Type B pancreatic cell (in vitro differentiated cells): ENCODE results near the gene TADA2B. TPM values are rescaled to one million over a fixed set of nuclear protein-coding genes. Genes with fewer than 3 reads are reported as not detected.

Experiments
- DNase-seq: peaks from one replicate; pipeline ENCODE4 v3.0.0; 2021; ENCODE audit warnings: mixed read lengths; ENCODE audit not compliant: unreplicated experiment; ENCODE audit errors: extremely low spot score
- H3K27ac Mint-ChIP-seq: 2 replicates; pipeline ENCODE4 v1.8.0; 2021; ENCODE audit warnings: mild to moderate bottlenecking, mixed read lengths
- H3K27me3 Mint-ChIP-seq: 2 replicates; pipeline ENCODE4 v1.8.0; 2021; ENCODE audit warnings: mixed read lengths
- H3K36me3 Mint-ChIP-seq: 2 replicates; pipeline ENCODE4 v1.8.0; 2021; ENCODE audit warnings: mixed read lengths
- H3K4me1 Mint-ChIP-seq: one replicate; pipeline ENCODE4 v1.8.0; 2021; ENCODE audit warnings: mixed read lengths; ENCODE audit not compliant: unreplicated experiment
- H3K4me3 Mint-ChIP-seq: 2 replicates; pipeline ENCODE4 v1.8.0; 2021; ENCODE audit warnings: mild to moderate bottlenecking, mixed read lengths
- H3K9me3 Mint-ChIP-seq: 2 replicates; pipeline ENCODE4 v1.8.0; 2021; ENCODE audit warnings: mixed read lengths
- CTCF ChIP-seq: fragments of 200-600 bp; sonication (generic); conservative IDR thresholded peaks from 2 replicates; pipeline ENCODE4 v1.5.0; 2021; ENCODE audit warnings: antibody characterized with exemption, mild to moderate bottlenecking
- total RNA-seq: library from RNA; stranded (reverse); gene quantifications from 2 replicates; pipeline ENCODE4 v1.2.1, GENCODE V29; 2021; ENCODE audit warnings: low replicate concordance

Gene TADA2B
- total RNA-seq, 1 donor from 2014 or later, result 21.7 TPM

DNA sequence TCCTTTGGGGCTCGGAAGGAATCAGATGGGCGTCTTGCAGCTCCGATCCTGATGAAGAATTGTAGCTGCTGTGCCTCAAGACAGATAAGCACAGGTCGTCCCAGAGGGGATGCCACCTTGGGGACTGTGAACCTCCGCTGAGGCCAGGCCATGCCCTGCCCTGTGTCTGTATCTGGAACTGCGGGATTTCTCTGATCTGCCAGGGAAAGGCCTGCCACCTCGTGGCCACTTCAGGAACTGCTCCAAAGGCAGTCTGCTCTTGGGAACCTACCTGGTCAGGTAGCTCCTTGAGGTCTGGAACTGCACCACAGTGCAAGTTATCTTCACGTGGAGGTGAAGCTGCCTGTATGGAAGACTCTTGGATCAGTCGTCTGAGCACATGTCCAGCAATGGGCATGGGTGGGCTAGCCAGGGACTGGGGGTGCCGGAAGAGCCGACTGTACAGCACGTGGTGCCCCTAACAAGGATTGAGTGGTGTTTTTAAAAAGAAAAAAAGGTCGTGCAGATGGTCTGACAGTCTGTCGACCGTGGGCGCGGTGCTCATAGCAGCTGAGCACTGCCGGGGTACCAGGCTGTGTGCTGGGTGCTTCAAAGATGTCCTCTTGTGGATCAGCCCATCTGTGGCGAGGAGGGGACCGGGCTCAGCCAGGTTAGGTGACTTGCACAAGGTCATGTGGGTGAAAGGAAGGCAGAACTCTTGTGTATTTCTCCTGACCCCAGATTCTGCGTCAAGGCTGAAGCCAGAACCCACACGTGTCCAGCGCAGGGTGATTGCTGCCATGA is 27.7 kb downstream of the TADA2B start:
- Mint-ChIP-seq H3K4me1 (peaks cover 21% of the 10 kb centered on the region), H3K27ac (no peak overlapping the region), H3K4me3 (peak overlapping the region; percentile 79), H3K27me3 (peaks cover 3% of the 10 kb centered on the region), H3K9me3 (no peaks in the 10 kb centered on the region), H3K36me3 (no peaks in the 10 kb centered on the region)
- peak; percentile 98 for TF ChIP-seq CTCF
- DNase-seq, result peak; percentile 90

DNA sequence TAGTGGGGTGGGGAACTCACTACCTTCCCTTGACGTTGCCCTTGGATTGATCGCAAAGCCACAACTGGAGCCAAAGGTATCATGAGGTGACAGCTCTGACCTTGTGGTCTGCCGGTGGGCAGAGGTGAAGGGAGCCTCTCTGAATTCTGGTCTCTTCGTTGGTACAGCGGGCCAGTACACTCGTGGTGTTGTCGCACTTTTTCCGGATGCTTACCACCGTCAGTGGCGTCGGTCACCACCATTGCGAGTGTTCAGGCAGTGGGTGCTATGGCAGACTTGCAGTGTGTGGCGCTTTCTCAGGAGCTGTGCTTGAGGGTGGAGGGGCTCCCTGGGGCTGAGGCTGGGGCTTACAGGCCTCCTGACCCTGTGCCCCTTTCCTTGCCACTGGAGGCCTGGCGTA is 29.9 kb downstream of the TADA2B start:
- Mint-ChIP-seq H3K9me3 (no peaks in the 10 kb centered on the region), H3K36me3 (no peaks in the 10 kb centered on the region), H3K27me3 (peaks cover 3% of the 10 kb centered on the region), H3K27ac (no peak overlapping the region), H3K4me3 (no peak overlapping the region), H3K4me1 (peaks cover 11% of the 10 kb centered on the region)
- no peak for DNase-seq
- TF ChIP-seq CTCF, result no peak

- Mint-ChIP-seq H3K36me3 (no peaks in the 10 kb centered on the region), H3K27me3 (peaks cover 3% of the 10 kb centered on the region), H3K4me1 (peaks cover 7% of the 10 kb centered on the region), H3K9me3 (no peaks in the 10 kb centered on the region), H3K27ac (no peak overlapping the region), H3K4me3 (no peak overlapping the region)
- no peak for DNase-seq
- no peak for TF ChIP-seq CTCF
Observed at GRCh38 chr4:7073526-7074390, 30.6 kb downstream of the TADA2B start.

GRCh38 chr4:7074426-7074825 is 31.3 kb downstream of the TADA2B start:
- Mint-ChIP-seq H3K4me3 (no peak overlapping the region), H3K4me1 (peaks cover 6% of the 10 kb centered on the region), H3K36me3 (no peaks in the 10 kb centered on the region), H3K27me3 (peaks cover 3% of the 10 kb centered on the region), H3K9me3 (no peaks in the 10 kb centered on the region), H3K27ac (no peak overlapping the region)
- DNase-seq, result no peak
- no peak for TF ChIP-seq CTCF

GRCh38 chr4:7075962-7076695 is 33.0 kb downstream of the TADA2B start:
- Mint-ChIP-seq H3K27ac (no peak overlapping the region), H3K36me3 (no peaks in the 10 kb centered on the region)
- no peak for DNase-seq

More at GRCh38 chr4:7075962-7076695, 33.0 kb downstream of the TADA2B start:
- no peak for TF ChIP-seq CTCF
- H3K4me3 Mint-ChIP-seq, result no peak overlapping the region
- no peaks in the 10 kb centered on the region for H3K27me3 Mint-ChIP-seq
- peaks cover 6% of the 10 kb centered on the region for H3K9me3 Mint-ChIP-seq
- H3K4me1 Mint-ChIP-seq, result no peaks in the 10 kb centered on the region
